WTC11 (cell line): ENCODE data around the gene WTAP. TPM values are rescaled to one million over a fixed set of nuclear protein-coding genes. Genes with fewer than 3 reads are reported as not detected.

ENCODE experiments used
- ATAC-seq: fragments of 200-7000 bp; cut with Tn5 transposase; 2 replicates; pipeline ENCODE4 v1.10.0; 2021; ENCODE audit warnings: mild to moderate bottlenecking, moderate library complexity
- CTCF ChIA-PET: fragments of 300-600 bp; sonication (Branson Sonifier 250); formaldehyde crosslinking; loops from one replicate; lab custom pipeline; 2021; ENCODE audit warnings: antibody characterized with exemption; lab: Charles Lee
- POLR2A ChIA-PET: fragments of 350-600 bp; sonication (Branson Sonifier 250); formaldehyde crosslinking; loops from one replicate; lab custom pipeline; 2021; ENCODE audit warnings: antibody characterized with exemption; lab: Charles Lee
- DNase-seq: peaks from one replicate; pipeline ENCODE4 v3.0.0; 2021; ENCODE audit warnings: low spot score
- H3K27ac Mint-ChIP-seq: 2 replicates; pipeline ENCODE4 v1.8.0; 2021; ENCODE audit warnings: mixed read lengths
- H3K27me3 Mint-ChIP-seq: 2 replicates; pipeline ENCODE4 v1.8.0; 2021; ENCODE audit warnings: low read depth, mild to moderate bottlenecking, moderate library complexity, mixed read lengths
- H3K36me3 Mint-ChIP-seq: 2 replicates; pipeline ENCODE4 v1.8.0; 2021; ENCODE audit warnings: mixed read lengths
- H3K4me1 Mint-ChIP-seq: 2 replicates; pipeline ENCODE4 v1.8.0; 2022; ENCODE audit warnings: mixed read lengths
- H3K4me3 Mint-ChIP-seq: 2 replicates; pipeline ENCODE4 v1.8.0; 2021; ENCODE audit warnings: mild to moderate bottlenecking, moderate library complexity, mixed read lengths
- H3K9me3 Mint-ChIP-seq: 2 replicates; pipeline ENCODE4 v1.8.0; 2021; ENCODE audit warnings: mixed read lengths
- CBFB ChIP-seq: sonication (generic); formaldehyde crosslinking; IDR thresholded peaks from 2 replicates; pipeline ENCODE4 v1.8.1; 2022; ENCODE audit warnings: mild to moderate bottlenecking, low read depth, missing genetic modification reagents
- CDX4 ChIP-seq: fragments of 250-450 bp; sonication (Bioruptor Pico); IDR thresholded peaks from 2 replicates; pipeline ENCODE4 v1.9.0; 2021; ENCODE audit warnings: moderate library complexity, mild to moderate bottlenecking, inconsistent platforms, borderline replicate concordance
- E2F1 ChIP-seq: sonication (generic); formaldehyde crosslinking; IDR thresholded peaks from 2 replicates; pipeline ENCODE4 v1.8.0; 2022; ENCODE audit warnings: mild to moderate bottlenecking, missing genetic modification reagents
- E2F4 ChIP-seq: sonication (generic); formaldehyde crosslinking; IDR thresholded peaks from 2 replicates; pipeline ENCODE4 v1.8.1; 2022; ENCODE audit warnings: low read depth, mild to moderate bottlenecking, moderate library complexity, missing genetic modification reagents, borderline replicate concordance
- E2F5 ChIP-seq: sonication (generic); formaldehyde crosslinking; IDR thresholded peaks from 2 replicates; pipeline ENCODE4 v1.8.1; 2022; ENCODE audit warnings: mild to moderate bottlenecking, moderate library complexity, missing genetic modification reagents
- EMX1 ChIP-seq: fragments of 250-450 bp; sonication (Bioruptor Pico); IDR thresholded peaks from 2 replicates; pipeline ENCODE4 v1.8.0; 2021; ENCODE audit warnings: mild to moderate bottlenecking
- FOXP4 ChIP-seq: sonication (generic); formaldehyde crosslinking; IDR thresholded peaks from 2 replicates; pipeline ENCODE4 v1.8.0; 2022; ENCODE audit warnings: mild to moderate bottlenecking, missing genetic modification reagents
- HMGA2 ChIP-seq: fragments of 250-450 bp; sonication (Bioruptor Pico); IDR thresholded peaks from 2 replicates; pipeline ENCODE4 v1.4.0; 2021; ENCODE audit warnings: mild to moderate bottlenecking, moderate library complexity
- IRF1 ChIP-seq: sonication (generic); formaldehyde crosslinking; IDR thresholded peaks from 2 replicates; pipeline ENCODE4 v1.8.0; 2023; ENCODE audit warnings: missing genetic modification reagents
- JUN ChIP-seq: sonication (generic); formaldehyde crosslinking; IDR thresholded peaks from 2 replicates; pipeline ENCODE4 v1.8.0; 2023; ENCODE audit warnings: mild to moderate bottlenecking, missing genetic modification reagents
- NFE2L1 ChIP-seq: sonication (generic); formaldehyde crosslinking; IDR thresholded peaks from 2 replicates; pipeline ENCODE4 v1.8.1; 2023; ENCODE audit warnings: missing genetic modification reagents
- NFYB ChIP-seq: sonication (generic); formaldehyde crosslinking; conservative IDR thresholded peaks from 2 replicates; pipeline ENCODE4 v1.8.0; 2022; ENCODE audit warnings: low read depth, missing genetic modification reagents
- NR3C1 ChIP-seq: sonication (generic); formaldehyde crosslinking; conservative IDR thresholded peaks from 2 replicates; pipeline ENCODE4 v1.8.1; 2023; ENCODE audit warnings: low read depth, mild to moderate bottlenecking, missing genetic modification reagents
- SOX15 ChIP-seq: fragments of 250-450 bp; sonication (Bioruptor Pico); IDR thresholded peaks from 2 replicates; pipeline ENCODE4 v1.9.0; 2021; ENCODE audit warnings: mild to moderate bottlenecking
- SP1 ChIP-seq: sonication (generic); formaldehyde crosslinking; conservative IDR thresholded peaks from 2 replicates; pipeline ENCODE4 v1.8.1; 2022; ENCODE audit warnings: missing genetic modification reagents
- TEAD4 ChIP-seq: sonication (generic); formaldehyde crosslinking; IDR thresholded peaks from 2 replicates; pipeline ENCODE4 v1.8.0; 2022; ENCODE audit warnings: mild to moderate bottlenecking, missing genetic modification reagents
- USF2 ChIP-seq: sonication (generic); formaldehyde crosslinking; IDR thresholded peaks from 2 replicates; pipeline ENCODE4 v1.8.1; 2023; ENCODE audit warnings: mild to moderate bottlenecking, missing genetic modification reagents, moderate library complexity
- total RNA-seq: library from RNA; stranded (reverse); gene quantifications from 3 replicates; pipeline ENCODE4 v1.2.3, GENCODE V29; 2021

Gene WTAP
- total RNA-seq, 1 experiment from 2014 or later = 88.8 TPM

GRCh38 chr6:159766906-159767305, 39.6 kb downstream of the WTAP start (continued):
- no peak for TF ChIP-seq E2F4 (CRISPR knock-in tag)
- TF ChIP-seq SP1 (CRISPR knock-in tag) = no peak
- no peak for TF ChIP-seq IRF1 (CRISPR knock-in tag)

- DNase-seq (no peak), ATAC-seq (no peak)
- TF ChIP-seq NFE2L1 (CRISPR knock-in tag) = no peak
- CTCF ChIA-PET = no interaction called here
- Mint-ChIP-seq H3K36me3 (peaks cover 84% of the 10 kb centered on the region), H3K9me3 (peaks cover 6% of the 10 kb centered on the region), H3K27ac (no peak overlapping the region), H3K4me3 (no peak overlapping the region), H3K4me1 (0 out of 2 replicates have a peak, but pooled peaks cover 2% of the 10 kb centered on the region), H3K27me3 (no peaks in the 10 kb centered on the region)
- POLR2A ChIA-PET = no interaction called here
These were observed 42.2 kb downstream of the WTAP start for GRCh38 chr6:159769470-159769869.

GRCh38 chr6:159772196-159772595, 44.9 kb downstream of the WTAP start:
- no peak overlapping the region for H3K27ac Mint-ChIP-seq
- no peaks in the 10 kb centered on the region for H3K4me1 Mint-ChIP-seq
- peaks cover 6% of the 10 kb centered on the region for H3K9me3 Mint-ChIP-seq
- POLR2A ChIA-PET = no interaction called here
- H3K36me3 Mint-ChIP-seq = peaks cover 86% of the 10 kb centered on the region
- TF ChIP-seq USF2 (CRISPR knock-in tag) (no peak), E2F5 (CRISPR knock-in tag) (no peak), HMGA2 (no peak), SOX15 (CRISPR knock-in tag) (no peak), E2F4 (CRISPR knock-in tag) (no peak), CDX4 (CRISPR knock-in tag) (no peak), NFYB (CRISPR knock-in tag) (no peak), FOXP4 (no peak), EMX1 (CRISPR knock-in tag) (no peak), E2F1 (no peak), NR3C1 (CRISPR knock-in tag) (no peak), CBFB (CRISPR knock-in tag) (no peak), JUN (no peak), TEAD4 (CRISPR knock-in tag) (no peak)
- TF ChIP-seq, all 79 proteins: peak for 0
- ATAC-seq (no peak), DNase-seq (no peak)
- Mint-ChIP-seq H3K27me3 (no peaks in the 10 kb centered on the region), H3K4me3 (no peak overlapping the region)
- CTCF ChIA-PET = no interaction called here
